HUES64 (cell line): ENCODE data around the gene UBASH3B.

ENCODE experiments used
- H3K27ac ChIP-seq: 2 replicates; pipeline ENCODE4 v1.7.0; 2013; ENCODE audit warnings: low read depth, low read length, inconsistent platforms
- H3K27me3 ChIP-seq: 2 replicates; pipeline ENCODE4 v1.6.1; 2013; ENCODE audit warnings: mild to moderate bottlenecking, low read length; ENCODE audit not compliant: insufficient read depth
- H3K36me3 ChIP-seq: 2 replicates; pipeline ENCODE4 v1.6.1; 2013; ENCODE audit warnings: mild to moderate bottlenecking, low read length; ENCODE audit not compliant: insufficient read depth
- H3K4me1 ChIP-seq: 2 replicates; pipeline ENCODE4 v1.6.1; 2013; ENCODE audit warnings: mild to moderate bottlenecking, low read length, moderate library complexity; ENCODE audit not compliant: insufficient read depth
- H3K4me3 ChIP-seq: 2 replicates; pipeline ENCODE4 v1.5.1; 2013; ENCODE audit warnings: mild to moderate bottlenecking, low read length, moderate library complexity
- H3K9ac ChIP-seq: 2 replicates; pipeline ENCODE4 v1.6.1; 2013; ENCODE audit warnings: mild to moderate bottlenecking, low read depth, low read length
- H3K9me3 ChIP-seq: 2 replicates; pipeline ENCODE4 v1.6.1; 2013; ENCODE audit warnings: low read depth, low read length; ENCODE audit not compliant: insufficient read depth
- WGBS: fragments of 150-250, 120-280 bp; methylation state at CpG from one replicate; pipeline ENCODE4 v1.1.7; 2013; ENCODE audit warnings: missing lambda C conversion rate; 5-methylcytosine and 5-hydroxymethylcytosine counted together

The UBASH3B gene

DNA sequence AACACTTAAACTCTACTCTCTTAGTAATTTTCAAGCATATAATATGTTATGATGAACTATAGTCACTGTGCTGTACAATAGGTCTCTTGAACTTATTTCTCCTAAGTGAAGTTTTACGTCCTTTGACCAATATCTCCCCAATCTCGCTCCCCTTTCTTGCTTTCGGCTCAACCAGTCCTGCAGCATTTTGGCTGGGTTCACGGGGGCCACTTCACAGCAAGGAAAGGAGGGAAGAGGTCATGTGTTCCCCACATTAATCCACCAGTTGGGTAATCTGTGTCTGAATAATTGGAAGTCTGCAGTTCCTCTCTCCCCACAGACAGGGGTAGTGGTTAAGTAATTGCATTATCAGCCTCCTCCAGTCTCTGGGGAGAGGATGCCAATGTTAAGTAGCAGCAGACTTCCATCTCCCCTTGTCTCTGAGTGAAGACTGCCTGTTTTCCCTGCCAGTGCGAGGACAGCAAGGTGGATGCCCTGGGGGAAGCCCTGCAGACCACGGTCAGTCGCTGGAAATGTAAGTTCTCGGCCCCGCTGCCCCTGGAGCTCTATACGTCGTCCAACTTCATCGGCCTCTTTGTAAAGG lies 123.6 kb downstream of the UBASH3B start:
- no peaks in the 10 kb centered on the region for H3K36me3 ChIP-seq
- no peaks in the 10 kb centered on the region for H3K9me3 ChIP-seq
- H3K4me3 ChIP-seq, result no peak overlapping the region
- no peaks in the 10 kb centered on the region for H3K27me3 ChIP-seq
- no peak overlapping the region for H3K27ac ChIP-seq
- H3K4me1 ChIP-seq, result no peaks in the 10 kb centered on the region
- WGBS, result 93% methylated on average over 11 of the region's 12 CpGs
- no peak overlapping the region for H3K9ac ChIP-seq

DNA sequence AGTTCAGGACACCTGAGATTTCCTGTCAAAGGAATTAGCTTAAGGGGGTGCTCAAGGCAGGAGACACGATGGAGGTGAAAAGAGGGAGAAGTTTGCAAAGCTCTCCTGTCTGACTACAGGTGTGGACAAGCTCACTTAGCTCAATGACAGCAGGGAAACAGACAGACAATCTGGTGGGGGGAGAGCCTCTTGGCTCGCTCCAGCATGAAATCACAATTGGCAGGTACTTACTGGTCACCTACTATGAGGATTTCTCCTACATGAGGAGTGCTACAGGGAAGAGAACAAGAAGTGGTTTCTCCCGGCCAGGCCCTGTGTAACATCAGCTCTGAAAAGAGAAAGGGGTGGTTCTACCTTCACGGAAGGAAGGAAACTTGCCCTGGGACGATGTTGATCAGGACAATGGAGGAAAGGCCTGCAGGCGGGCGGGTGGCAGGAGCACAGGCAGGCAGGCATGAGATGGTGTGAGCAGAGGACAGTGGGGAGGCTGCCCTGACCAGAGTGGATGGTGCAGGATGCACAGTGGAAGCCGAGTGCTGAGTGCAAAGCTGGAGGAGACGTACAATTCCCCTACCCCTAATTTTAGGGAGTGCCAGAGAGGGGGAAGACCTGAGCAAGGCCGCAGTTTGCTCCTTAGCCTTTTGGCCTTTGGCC lies 124.9 kb downstream of the UBASH3B start:
- H3K27me3 ChIP-seq, result no peaks in the 10 kb centered on the region
- no peak overlapping the region for H3K9ac ChIP-seq
- no peak overlapping the region for H3K4me3 ChIP-seq
- 92% methylated on average over 10 of the region's 10 CpGs for WGBS
- no peaks in the 10 kb centered on the region; the same call in 1 of the 2 replicates for H3K4me1 ChIP-seq
- no peak overlapping the region for H3K27ac ChIP-seq
- no peaks in the 10 kb centered on the region for H3K9me3 ChIP-seq
- no peaks in the 10 kb centered on the region for H3K36me3 ChIP-seq

GRCh38 chr11:122781378-122782195 lies 126.1 kb downstream of the UBASH3B start:
- no peak overlapping the region for H3K27ac ChIP-seq
- H3K27me3 ChIP-seq, result no peaks in the 10 kb centered on the region
- no peaks in the 10 kb centered on the region; the same call in 1 of the 2 replicates for H3K4me1 ChIP-seq
- 37% methylated on average over 12 of the region's 12 CpGs for WGBS
- H3K36me3 ChIP-seq, result no peaks in the 10 kb centered on the region
- H3K4me3 ChIP-seq, result no peak overlapping the region
- H3K9me3 ChIP-seq, result no peaks in the 10 kb centered on the region
- H3K9ac ChIP-seq, result no peak overlapping the region

GRCh38 chr11:122782222-122782621 lies 126.7 kb downstream of the UBASH3B start:
- 89% methylated on average over 2 of the region's 2 CpGs for WGBS
- no peaks in the 10 kb centered on the region; the same call in 1 of the 2 replicates for H3K4me1 ChIP-seq
- H3K9ac ChIP-seq, result no peak overlapping the region
- no peaks in the 10 kb centered on the region for H3K9me3 ChIP-seq
- H3K27me3 ChIP-seq, result no peaks in the 10 kb centered on the region
- no peak overlapping the region for H3K27ac ChIP-seq
- H3K36me3 ChIP-seq, result no peaks in the 10 kb centered on the region
- H3K4me3 ChIP-seq, result no peak overlapping the region

GRCh38 chr11:122784325-122784955 lies 128.9 kb downstream of the UBASH3B start:
- 74% methylated on average over 5 of the region's 5 CpGs for WGBS

DNA sequence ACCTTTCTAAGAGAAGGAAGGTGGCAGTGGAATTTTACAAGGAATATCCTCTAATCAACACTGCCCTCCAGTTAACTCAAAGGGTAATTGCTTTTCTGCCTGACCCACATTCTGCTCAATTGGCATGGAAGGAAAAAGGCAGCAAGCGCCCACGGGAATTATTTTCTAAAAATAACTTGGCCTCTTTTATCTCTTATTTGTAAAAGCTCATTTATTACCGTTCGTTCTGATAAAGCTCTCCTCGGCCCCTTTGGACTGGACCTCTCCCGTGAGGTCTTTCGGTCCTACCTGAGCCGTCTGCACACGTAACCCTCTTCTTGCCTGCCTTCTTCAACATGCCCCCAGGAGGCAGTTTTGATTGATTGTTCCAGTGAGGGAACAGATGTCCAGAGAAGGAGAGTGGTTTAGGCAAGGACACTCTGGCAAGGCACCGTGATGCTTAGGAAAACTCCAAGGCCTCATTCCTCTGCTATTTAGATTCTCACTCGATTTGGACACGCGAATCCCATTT lies 129.6 kb downstream of the UBASH3B start:
- no peaks in the 10 kb centered on the region for H3K9me3 ChIP-seq
- no peaks in the 10 kb centered on the region for H3K27me3 ChIP-seq
- 91% methylated on average over 13 of the region's 13 CpGs for WGBS
- no peak overlapping the region for H3K4me3 ChIP-seq
- no peak overlapping the region for H3K9ac ChIP-seq
- no peaks in the 10 kb centered on the region; the same call in 1 of the 2 replicates for H3K4me1 ChIP-seq
- H3K36me3 ChIP-seq, result no peaks in the 10 kb centered on the region
- no peak overlapping the region for H3K27ac ChIP-seq

More at GRCh38 chr11:122784325-122784955, 128.9 kb downstream of the UBASH3B start:
- Histone ChIP-seq H3K9me3 (no peaks in the 10 kb centered on the region), H3K27ac (no peak overlapping the region), H3K4me3 (no peak overlapping the region), H3K9ac (no peak overlapping the region), H3K36me3 (no peaks in the 10 kb centered on the region), H3K27me3 (no peaks in the 10 kb centered on the region), H3K4me1 (no peaks in the 10 kb centered on the region; the same call in 1 of the 2 replicates)

DNA sequence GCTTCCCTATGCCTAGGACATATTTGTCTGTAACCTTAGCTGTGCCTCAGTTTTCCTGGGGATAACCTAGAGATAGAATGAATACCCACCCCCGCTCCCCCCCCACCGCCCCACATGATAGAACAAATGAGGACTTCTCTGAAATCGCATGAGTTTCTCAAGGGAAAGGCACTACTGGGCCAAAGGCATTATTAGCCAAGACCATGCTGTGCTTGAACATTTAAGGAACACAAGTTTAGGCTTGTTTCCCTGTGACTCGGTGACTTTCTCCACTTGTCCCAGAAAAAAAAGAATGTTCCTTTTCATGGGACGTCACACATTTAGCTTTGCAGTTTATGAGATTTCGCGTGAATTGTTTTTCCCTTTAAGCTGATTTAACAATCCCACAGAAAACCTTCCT lies 131.4 kb downstream of the UBASH3B start:
- no peaks in the 10 kb centered on the region for H3K27me3 ChIP-seq
- no peak overlapping the region for H3K27ac ChIP-seq
- 92% methylated on average over 7 of the region's 7 CpGs for WGBS
- H3K36me3 ChIP-seq, result no peaks in the 10 kb centered on the region
- no peak overlapping the region for H3K9ac ChIP-seq
- no peaks in the 10 kb centered on the region for H3K9me3 ChIP-seq
- no peaks in the 10 kb centered on the region; the same call in 1 of the 2 replicates for H3K4me1 ChIP-seq
- H3K4me3 ChIP-seq, result no peak overlapping the region

DNA sequence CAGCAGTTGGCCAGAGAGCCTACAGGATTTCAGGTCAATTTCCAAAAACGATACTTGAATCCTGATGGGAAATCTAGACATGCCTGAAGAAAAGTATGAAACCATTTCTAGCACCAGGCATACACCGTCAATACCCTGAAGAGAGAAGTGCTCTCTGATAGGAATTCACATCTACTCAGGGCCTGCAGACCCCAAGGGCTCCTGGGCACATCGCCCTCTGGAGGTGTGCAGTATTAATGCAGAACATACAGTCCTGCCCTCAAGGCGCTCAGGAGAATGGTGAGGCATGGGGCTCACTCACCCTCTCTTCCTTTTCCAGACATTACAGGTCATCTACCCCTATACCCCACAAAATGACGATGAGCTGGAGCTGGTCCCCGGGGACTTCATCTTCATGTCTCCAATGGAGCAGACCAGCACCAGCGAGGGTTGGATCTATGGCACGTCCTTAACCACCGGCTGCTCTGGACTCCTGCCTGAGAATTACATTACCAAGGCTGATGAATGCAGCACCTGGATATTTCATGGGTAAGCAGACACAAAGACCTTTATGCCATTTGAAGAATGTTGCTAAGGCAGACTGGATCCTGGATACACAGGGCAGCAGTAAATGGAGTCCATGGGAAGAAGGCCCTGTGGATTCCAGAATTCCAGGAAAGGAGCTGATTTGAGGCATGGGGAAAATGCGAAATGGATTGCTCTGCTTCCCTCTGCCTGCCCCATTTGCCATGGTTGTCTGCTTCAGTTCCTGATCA lies 133.4 kb downstream of the UBASH3B start:
- no peak overlapping the region for H3K27ac ChIP-seq
- H3K36me3 ChIP-seq, result no peaks in the 10 kb centered on the region
- no peaks in the 10 kb centered on the region; the same call in 1 of the 2 replicates for H3K4me1 ChIP-seq
- no peak overlapping the region for H3K4me3 ChIP-seq
- H3K27me3 ChIP-seq, result no peaks in the 10 kb centered on the region
- WGBS, result 96% methylated on average over 10 of the region's 10 CpGs
- no peak overlapping the region for H3K9ac ChIP-seq
- H3K9me3 ChIP-seq, result no peaks in the 10 kb centered on the region

- Histone ChIP-seq H3K4me1 (no peaks in the 10 kb centered on the region), H3K36me3 (no peaks in the 10 kb centered on the region), H3K27ac (no peak overlapping the region), H3K27me3 (no peaks in the 10 kb centered on the region), H3K4me3 (no peak overlapping the region), H3K9ac (no peak overlapping the region), H3K9me3 (no peaks in the 10 kb centered on the region)
- WGBS, result 88% methylated on average over 3 of the region's 3 CpGs
These were observed 134.4 kb downstream of the UBASH3B start for GRCh38 chr11:122789907-122790306.

DNA sequence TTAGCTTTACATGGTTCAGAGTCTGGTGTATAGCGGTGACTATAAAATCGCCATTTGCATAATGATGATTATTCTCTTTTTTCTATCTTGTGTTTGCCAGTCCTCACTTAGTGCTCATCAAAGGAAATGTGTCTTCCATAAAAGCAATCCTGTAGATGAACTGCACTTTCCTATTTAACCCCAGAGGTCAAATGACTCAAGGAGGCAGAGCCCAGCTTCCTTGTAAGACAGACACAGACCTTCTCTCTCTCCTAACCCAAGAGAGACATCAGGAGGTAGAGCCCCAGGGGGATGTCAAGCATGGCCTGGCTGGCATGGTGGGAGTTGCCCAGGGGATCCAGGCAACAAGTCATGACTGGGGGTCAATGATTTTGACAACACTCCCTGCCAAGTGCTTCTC lies 135.9 kb downstream of the UBASH3B start:
- Histone ChIP-seq H3K27ac (no peak overlapping the region), H3K36me3 (no peaks in the 10 kb centered on the region), H3K4me1 (no peaks in the 10 kb centered on the region), H3K9ac (no peak overlapping the region), H3K4me3 (no peak overlapping the region), H3K9me3 (no peaks in the 10 kb centered on the region), H3K27me3 (no peaks in the 10 kb centered on the region)
- 100% methylated on average over 2 of the region's 2 CpGs for WGBS
